DMS153 treated with DMSO at 0.1 percent for 48 hours (cell line): ENCODE results near the gene SLC12A4.
A peak's percentile ranks its signal among the peaks of the same experiment; 100 is the strongest.
"Not testable (repeated sequence)": the region's sequence is repeated elsewhere in the genome, so short reads cannot be mapped to it uniquely, and the experiment has no call there.

Source experiments
- DNase-seq: peaks from one replicate; lab custom pipeline; 2025; ENCODE audit not compliant: unreplicated experiment; lab: John Stamatoyannopoulos, UW

The SLC12A4 gene

DNA sequence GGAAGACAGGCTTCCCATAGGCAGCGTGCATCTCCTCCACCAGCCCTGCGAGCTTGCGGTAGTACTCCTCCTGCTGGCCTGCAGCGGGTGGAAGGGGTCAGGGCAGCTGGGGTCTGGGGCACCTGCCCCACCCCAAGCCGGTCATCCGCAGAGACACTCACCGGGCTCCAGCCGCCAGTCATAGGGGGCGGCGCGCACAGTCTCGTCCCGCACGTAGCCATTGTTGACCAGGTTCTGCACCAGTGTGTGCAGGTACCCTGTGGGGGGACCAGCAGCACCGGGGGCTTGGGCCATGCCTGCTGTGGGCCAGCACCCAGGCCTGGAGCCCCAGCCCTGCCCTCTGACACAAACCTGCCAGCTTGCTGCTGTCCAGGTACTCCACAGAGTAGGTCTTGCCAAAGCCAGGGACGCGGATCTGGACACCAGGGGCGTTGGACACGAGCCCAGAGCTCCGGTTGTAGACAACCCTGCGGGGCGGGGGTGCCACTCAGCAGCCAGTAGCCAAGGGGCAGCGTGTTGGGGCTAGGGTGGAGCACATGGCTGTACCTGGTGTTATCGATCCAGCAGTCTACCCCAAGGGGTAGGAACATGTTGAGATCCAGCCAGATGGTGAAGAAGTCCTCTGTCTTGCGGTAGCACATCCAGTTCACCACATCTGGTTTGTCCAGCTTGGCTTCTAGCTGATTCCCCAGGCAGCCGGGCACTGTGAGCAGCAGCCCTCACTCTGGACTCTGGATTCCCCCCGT is 25.8 kb downstream of the SLC12A4 start:
- no peak for DNase-seq

DNA sequence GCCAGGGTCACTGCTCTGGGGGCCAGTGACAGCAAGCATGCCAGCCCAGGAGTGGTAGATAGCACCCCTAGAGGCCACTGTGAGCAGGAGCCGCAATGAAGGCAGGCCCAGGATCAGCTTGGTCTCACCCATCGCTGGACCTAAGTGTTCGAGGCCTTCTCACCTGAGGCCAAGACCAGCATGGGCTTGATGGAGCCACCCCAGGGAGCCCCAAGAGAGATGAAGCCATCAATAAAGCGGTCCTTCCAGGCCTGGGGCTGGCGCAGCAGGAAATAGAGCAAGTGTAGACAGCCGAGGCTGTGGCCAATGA is 26.3 kb downstream of the SLC12A4 start:
- DNase-seq = no peak

DNA sequence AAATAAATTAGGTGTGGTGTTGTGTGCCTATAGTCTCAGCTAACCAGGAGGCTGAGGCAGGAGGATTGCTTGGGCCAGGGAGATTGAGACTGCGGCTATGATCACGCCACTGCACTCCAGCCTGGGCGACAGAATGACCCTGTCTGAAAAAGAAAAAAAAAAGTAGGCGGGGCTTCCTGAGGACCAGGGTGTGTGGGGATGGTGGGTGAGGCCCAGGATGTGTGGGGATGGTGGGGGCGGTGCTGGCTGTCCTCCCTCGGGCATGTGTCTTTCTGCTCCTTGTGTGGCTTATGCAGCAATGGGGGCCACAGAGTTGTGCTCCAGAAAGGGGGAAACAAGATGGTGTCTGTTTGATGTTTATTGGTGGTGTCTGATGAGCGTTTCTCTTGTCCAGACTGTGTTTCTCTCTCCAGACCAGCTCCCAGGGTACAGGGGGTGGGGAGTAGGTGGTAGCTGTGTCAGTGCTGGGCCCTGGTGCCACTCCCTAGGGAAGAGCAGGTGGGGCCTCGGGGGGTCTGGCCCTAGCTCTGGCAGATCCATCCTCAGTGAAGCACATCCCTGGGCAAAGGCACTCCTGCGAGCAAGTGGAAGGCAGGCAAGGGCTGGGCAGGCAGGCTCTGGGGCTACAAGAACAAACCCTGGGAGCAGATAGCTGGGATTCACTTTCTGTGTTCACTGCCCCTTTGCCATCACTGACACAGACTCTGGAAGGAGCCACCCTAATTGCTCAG is 26.8 kb downstream of the SLC12A4 start:
- no peak for DNase-seq

DNA sequence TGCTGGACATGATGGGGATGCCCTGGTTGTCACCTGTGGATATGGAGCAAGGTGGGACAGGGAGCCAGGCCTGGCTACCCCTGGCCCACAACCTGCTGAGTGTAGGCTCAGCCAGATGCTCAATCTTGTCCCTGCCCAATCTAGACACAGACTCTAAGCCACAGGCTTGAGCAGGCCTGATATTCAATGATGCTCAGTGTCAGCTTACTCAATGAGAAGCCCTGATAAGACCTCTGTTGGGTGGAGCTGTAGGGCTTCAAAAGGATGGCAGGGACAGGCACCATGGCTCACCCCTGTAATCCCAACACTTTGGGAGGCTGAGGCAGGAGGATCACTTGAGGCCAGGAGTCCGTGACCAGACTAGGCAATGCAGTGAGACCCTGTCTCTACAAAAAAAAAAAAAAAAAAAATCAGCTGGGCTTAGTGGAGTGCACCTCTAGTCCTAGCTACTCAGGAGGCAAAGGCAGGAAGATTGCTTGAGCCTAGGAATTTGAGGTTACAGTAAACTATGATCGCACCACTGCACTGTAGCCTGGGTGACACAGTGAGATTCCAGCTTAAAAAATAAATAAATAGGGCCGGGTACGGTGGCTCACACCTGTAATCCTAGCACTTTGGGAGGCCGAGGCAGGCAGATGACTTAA is 27.9 kb downstream of the SLC12A4 start:
- DNase-seq = no peak

DNA sequence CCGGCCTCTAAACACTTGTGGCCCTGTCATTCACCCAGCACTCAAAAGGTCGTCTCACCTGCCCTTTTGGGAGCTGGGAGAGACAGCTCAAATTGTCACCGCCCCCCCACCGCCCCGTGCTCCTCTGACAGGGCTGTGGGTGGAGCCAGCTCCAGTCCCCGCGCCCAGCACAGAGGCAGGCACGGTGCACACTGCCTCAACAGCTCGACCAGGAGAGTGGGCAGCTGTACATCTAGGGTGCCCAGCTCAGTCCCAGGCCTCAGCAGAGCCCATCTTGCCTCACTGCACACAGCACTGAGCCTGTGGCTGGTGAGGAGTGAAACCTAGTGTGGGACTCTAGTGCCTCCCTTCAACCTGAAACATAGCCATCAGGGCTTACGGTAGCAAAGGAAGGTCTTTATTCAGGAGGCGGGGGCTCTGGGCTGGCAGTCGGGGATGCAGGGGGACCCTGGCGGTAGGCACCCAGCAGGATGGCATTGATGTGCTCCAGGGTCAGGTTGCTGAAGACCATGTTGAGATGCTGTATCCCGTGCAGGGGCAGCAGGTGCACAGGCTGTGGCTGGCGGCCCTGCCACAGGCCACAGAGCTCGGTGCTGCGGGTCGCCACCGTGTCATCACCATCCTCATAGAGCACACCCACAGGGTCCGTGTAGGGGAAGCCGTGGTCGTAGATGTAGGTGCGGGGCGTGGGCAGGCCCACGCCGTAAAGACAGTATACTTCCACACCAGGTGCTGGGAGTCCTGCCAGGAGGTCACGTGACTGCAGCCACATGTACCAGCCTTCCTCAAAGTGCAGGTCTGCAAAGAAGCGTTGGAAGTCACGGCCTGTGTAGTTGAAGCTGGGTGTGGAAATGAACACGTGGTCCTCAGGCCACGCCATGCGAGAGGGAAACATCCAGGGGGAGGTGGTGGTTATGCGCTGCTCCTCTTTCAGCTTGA is 28.7 kb downstream of the SLC12A4 start:
- DNase-seq = peak; percentile 33

DNA sequence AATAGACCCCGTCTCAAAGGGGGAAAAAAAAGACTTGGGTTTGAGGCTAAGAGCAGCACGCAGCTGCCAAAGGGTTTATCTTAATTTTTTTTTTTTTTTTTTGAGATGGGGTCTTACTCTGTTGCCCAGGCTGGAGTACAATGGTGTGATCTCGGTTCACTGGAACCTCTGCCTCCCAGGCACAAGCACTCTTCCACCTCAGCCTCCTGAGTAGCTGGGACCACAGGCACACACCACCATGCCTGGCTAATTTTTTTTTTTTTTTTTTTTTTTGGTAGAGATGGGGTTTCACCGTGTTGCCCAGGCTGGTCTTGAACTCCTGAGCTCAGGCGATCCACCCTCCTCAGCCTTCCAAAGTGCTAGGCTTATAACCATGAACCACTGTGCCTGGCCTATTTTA is 30.7 kb downstream of the SLC12A4 start:
- not testable (repeated sequence) for DNase-seq

DNA sequence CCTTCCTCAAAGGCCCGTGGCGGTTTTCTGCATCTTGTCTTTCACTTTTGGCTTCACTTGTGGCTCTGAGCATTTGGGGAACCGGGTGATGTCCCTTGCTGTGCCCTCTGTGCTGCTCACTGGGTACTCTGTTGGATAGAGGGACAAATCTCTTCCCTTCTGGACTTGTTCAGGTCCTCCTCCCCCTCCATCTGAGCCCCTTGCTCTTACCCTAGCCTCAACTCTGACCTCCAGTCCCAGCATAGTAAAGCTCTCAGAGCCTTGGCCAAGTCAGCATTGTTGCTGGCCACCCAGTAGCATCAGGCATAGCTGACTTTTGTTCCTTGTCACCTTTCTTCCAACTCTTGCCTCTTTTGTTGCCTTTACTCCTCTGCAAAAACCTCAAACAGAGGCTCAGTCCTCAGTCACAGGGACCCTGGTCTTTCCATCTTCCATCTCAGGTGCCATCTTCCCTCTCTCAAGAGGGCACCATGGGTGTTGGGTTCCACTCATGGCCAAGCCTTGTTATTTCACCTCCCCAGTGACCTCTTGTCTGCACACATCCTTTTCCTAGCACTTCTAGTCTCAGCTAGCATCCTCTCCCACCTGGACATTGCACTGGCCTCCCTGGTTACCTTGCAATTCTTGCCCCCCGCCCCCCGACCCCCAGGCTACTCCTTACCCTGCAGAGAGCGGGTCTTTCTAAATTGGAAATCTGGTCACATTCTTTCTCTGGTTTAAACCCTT is 31.4 kb downstream of the SLC12A4 start:
- peak; percentile 53 for DNase-seq

DNA sequence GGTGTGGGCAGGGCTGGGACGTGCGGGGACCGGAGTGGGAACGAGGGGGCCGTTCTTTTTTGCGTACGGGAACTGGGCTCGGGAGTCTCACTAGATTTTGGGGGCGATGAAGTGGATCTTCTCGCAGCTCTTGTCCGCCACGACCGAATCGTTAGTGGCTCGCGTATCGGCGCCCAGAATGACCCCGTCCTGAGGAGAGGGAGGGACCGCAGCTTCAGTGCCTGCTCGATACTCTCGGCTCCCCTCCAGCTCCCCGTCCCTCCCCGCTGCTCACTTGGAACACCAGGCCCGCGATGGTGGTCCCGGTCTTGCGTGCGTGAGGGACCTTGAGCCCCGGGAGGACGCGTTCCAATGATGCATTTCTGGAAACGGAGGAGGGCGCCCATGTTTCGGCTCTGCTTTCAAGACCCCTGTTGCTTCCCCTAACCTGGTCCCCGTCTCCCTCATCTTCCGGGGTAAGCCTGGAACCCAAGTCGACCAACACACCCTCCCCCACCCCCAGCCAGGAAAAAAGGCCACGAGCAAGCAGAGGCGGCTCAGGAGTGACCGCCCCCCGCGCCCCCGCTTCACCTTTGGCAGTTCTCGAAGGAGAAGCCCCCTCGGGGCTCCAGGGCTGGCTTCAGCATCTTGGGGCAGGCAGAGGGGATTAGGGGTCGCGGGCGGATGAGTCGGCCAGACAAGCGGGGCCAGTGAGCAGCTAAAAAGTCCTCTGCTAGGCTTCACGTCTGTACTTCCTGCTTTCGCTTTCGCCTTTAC is 32.1 kb downstream of the SLC12A4 start, which contains the start of gene PSMB10:
Gene PSMB10, minus strand, starts transcription at position 727 of the 756 bp plus-strand sequence. Its CDS starts 101 bp downstream, at position 626.
- no peak for DNase-seq

DNA sequence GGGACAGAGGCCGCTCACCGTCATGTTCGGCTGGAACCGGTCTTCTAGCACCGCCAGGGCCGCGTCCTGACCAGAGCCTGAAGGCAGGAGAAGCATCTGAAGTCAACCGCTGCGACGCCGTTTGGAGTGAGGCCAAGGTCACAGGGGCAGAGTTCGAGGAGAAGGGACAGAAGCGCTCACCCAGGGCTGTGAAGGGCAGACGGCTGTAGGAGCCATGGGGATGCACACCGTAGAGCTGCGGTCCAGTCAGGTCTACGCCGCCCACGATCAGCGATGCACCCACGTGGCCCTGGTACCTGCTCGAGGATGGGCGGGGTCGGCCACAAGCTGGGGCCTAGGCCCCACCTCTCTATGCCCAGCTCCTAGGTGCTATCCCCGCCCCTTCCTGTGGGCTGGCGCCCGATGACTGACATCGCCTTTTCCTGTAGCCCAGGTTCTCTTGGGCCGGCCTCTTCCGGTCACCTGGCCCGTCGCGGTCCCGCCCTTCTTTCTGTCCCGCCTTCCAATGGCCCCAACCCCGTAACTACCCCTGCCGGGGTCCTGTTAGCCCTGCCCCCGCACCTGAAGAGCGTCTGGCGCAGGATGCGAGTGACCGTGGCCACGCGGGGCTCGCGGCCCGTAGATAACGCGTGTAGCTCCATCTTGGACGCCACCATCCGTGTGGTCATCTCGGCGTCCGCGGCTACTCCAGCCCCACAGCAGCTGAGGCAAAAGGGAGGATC is 32.9 kb downstream of the SLC12A4 start:
- peak; percentile 96 for DNase-seq

DNA sequence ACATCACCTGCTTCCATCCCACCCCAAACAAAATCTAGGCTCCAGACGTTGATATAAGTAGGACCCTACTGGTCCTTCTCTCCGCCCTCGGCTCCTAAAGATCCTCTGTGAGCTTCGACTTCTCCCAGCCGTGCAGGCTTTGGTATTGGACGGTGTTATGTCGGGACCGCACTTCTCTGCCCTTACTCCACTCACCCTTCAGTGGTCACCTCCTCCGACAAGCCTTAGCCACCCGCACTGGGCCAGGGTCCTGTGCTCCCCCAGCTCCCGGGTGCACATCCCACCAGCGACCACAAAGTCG is 33.4 kb downstream of the SLC12A4 start:
- DNase-seq = no peak

DNA sequence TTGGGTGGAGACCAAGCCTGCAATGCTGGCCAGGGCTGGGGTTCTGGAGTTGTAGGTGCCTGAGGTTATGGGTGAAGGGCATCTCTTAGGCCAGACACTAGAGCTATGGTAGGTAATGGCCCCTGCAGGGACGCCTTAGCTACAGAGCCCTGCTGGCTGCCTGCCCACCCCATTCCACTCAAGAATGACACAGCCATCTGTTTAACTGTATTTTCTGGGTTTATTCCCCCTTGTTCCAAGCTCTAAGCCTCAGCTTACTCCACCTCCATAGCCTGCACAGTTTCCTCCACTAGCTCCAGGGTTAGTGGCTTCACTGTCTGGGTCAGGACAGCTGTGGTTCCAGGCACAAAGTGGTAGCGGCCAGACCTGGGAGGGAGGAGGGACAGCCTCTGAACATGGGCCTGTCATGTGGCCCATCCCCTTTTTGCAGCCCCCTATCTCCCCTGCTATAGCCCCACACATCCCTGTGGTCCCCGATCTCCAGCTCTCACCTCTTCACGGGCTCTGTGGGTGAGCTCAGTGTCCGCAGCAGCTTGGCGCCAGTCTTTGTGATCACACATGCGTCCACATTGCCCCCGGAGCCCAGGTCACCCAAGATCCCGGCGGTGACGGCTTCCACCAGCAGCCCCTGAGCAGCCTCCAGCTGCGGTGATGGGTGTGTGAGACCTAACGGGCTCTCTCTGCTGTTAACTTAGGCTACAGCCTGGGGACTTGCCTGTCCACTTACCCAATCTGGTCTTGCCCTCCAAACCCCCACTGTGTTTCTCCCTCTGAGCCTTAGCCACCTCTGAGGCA is 33.9 kb downstream of the SLC12A4 start:
- no peak for DNase-seq

DNA sequence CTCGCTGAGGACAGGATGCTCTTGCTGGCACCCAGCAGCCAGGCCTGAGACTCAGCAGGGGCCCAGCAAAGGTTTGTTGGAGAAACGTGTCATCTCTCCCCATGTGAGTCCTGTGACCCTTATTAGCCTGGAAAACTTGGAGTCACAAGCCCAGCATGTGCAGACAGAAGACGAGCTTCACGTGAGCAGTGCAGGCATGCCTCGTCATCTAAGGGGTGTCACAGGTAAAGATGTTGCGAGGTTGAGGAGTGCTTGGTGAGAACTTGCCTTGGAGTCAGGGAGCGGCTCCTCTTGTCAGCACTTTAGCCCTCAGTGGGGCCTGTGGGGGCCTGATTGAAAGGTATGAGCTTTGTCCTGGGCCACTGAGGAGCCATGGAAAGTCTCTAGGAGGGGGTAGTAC is 34.6 kb downstream of the SLC12A4 start:
- DNase-seq = no peak

DNA sequence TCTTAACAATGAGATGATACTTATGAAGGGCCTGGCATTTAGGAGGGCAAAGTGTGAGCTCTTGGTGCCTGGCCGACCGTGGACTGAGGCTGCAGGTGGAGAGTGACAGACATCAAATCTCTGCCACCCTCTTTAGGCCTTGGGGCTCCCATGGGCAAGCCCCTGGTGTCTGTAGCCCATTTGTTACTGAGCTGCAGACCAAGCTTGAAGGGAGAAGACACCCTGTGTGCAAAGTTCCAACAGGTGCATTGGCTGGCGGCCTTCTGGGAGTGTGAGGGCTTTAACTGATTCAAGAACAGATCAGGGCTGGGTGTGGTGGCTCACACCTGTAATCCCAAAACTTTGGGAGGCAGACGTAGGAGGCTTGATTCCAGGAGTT is 36.0 kb downstream of the SLC12A4 start:
- no peak for DNase-seq

DNA sequence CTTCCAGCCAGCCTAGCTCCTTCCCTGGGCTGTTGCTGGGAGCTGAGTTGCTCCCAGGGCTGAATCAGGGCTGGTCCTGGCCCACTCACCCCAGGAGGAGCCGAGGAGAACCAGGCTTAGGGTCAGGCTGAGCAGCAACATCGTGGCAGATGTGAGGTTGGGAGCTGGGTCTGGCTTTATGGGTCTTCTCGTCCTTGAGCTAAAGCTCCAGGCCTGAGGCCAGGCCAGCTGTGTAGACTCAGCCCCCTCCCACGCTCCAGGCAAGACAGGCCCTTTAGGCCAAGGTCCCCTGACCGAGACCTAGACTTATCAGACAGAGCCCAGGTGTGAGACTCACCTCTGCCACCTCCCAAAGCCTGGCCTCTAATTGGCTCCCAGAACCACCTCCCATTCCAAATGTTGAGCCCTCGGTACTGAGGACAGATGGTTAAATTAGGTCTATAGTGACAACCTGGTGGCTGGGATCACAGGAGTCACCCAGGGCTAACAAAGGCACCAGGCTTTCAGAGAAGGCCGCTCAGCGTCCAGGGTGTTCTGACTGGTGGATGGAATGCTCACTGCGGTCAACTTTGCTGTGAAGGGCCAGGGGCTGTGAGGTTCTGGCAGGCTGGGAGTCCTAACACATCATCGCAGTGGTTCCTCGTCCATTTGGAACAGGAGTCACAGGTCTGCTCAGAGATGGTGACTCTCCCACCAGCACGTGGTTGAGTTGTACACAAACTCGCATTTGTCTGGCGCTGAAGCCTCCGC is 36.5 kb downstream of the SLC12A4 start, which contains the start of gene CTRL:
Gene CTRL, minus strand, starts transcription at position 151 of the 750 bp plus-strand sequence. Its CDS starts 10 bp downstream, at position 141.
- DNase-seq = no peak

DNA sequence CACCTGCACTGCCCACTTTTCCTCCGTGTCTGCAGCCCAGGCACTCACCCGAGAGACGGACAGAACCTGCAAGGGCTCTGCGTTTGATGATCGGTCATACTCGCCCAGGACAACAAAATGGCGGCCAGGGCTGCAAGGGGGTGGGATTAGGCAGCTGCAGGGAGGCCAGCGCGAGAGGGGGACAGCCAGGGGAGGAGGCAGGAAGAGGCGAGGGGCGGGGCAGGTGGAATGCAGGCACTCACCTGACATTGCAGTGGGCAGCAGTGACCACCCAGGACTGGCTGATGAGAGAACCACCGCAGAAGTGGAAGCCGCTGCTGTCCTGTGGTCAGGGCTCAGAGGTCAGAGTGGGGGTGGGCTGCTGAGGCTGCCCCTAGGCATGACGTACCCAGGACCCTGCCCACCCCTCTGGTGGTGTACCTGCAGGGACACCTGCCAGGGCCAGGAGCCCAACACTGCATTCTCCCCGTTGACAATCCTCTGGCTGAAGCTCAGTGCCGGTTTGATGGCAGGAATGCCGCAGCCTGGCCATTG is 37.7 kb downstream of the SLC12A4 start:
- no peak for DNase-seq

DNA sequence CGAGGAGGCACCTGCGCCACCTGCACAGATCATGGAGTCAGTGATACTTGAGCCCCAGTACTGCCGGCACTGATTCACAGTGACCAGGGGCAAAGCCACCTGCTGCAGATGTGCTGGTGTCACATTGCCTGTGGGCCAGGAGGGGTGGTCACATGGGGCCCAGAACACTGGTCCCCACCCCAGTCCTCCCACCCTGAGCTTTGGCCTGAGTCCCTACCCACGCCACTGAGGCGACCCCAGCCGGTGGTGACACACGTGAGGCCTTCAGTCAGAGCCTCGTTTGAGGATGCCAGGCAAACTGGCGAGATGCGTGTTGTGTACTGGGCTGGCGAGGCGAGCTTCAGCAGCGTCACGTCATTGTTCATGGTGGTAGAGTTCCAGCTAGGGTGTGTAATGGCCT is 38.2 kb downstream of the SLC12A4 start:
- DNase-seq = no peak
